ENCODE results near the gene ABHD2. TPM values are rescaled to one million over a fixed set of nuclear protein-coding genes. Genes with fewer than 3 reads are reported as not detected.
A peak's percentile ranks its signal among the peaks of the same experiment; 100 is the strongest.

ABHD2 gene
- total RNA-seq, 1 donor from 2014 or later = 76.6 TPM

GRCh38 chr15:89187986-89188514, 99.8 kb downstream of the ABHD2 start:
- H3K27ac Mint-ChIP-seq = no peak overlapping the region
- H3K27me3 Mint-ChIP-seq = no peaks in the 10 kb centered on the region
- H3K4me1 Mint-ChIP-seq = peaks cover 7% of the 10 kb centered on the region
- no peak overlapping the region for H3K4me3 Mint-ChIP-seq
- DNase-seq = no peak
- peaks cover 38% of the 10 kb centered on the region for H3K36me3 Mint-ChIP-seq (ENCODE audit: low read depth)
- intact Hi-C loops (cut with micrococcal nuclease) = no loop called here
- no peaks in the 10 kb centered on the region for H3K9me3 Mint-ChIP-seq

GRCh38 chr15:89192136-89192535, 103.9 kb downstream of the ABHD2 start:
- Mint-ChIP-seq H3K9me3 (no peaks in the 10 kb centered on the region), H3K36me3 (ENCODE audit: low read depth) (peaks cover 50% of the 10 kb centered on the region), H3K4me1 (peaks cover 7% of the 10 kb centered on the region), H3K27ac (peak overlapping the region; percentile 26), H3K27me3 (no peaks in the 10 kb centered on the region), H3K4me3 (no peak overlapping the region)
- intact Hi-C loops (cut with micrococcal nuclease) = no loop called here
- no peak for DNase-seq

GRCh38 chr15:89192766-89193165, 104.5 kb downstream of the ABHD2 start:
- Mint-ChIP-seq H3K36me3 (ENCODE audit: low read depth) (peaks cover 53% of the 10 kb centered on the region), H3K27ac (peak overlapping the region; percentile 26), H3K9me3 (no peaks in the 10 kb centered on the region), H3K27me3 (no peaks in the 10 kb centered on the region), H3K4me3 (no peak overlapping the region), H3K4me1 (peaks cover 11% of the 10 kb centered on the region)
- intact Hi-C loops (cut with micrococcal nuclease) = no loop called here
- DNase-seq = no peak

- no peak for DNase-seq
- Mint-ChIP-seq H3K4me1 (peaks cover 13% of the 10 kb centered on the region), H3K36me3 (ENCODE audit: low read depth) (peaks cover 47% of the 10 kb centered on the region), H3K9me3 (no peaks in the 10 kb centered on the region), H3K27ac (no peak overlapping the region), H3K4me3 (no peak overlapping the region), H3K27me3 (no peaks in the 10 kb centered on the region)
- intact Hi-C loops (cut with micrococcal nuclease) = no loop called here
Observed at GRCh38 chr15:89194608-89195007, 106.4 kb downstream of the ABHD2 start.

- no peak overlapping the region for H3K4me3 Mint-ChIP-seq
- peaks cover 45% of the 10 kb centered on the region for H3K36me3 Mint-ChIP-seq (ENCODE audit: low read depth)
- intact Hi-C loops (cut with micrococcal nuclease) = no loop called here
- no peaks in the 10 kb centered on the region for H3K27me3 Mint-ChIP-seq
- H3K9me3 Mint-ChIP-seq = no peaks in the 10 kb centered on the region
- DNase-seq = no peak
- H3K4me1 Mint-ChIP-seq = peaks cover 13% of the 10 kb centered on the region
- no peak overlapping the region for H3K27ac Mint-ChIP-seq
Observed at GRCh38 chr15:89195836-89196235, 107.6 kb downstream of the ABHD2 start.

GRCh38 chr15:89196241-89196640, 108.0 kb downstream of the ABHD2 start:
- Mint-ChIP-seq H3K27me3 (no peaks in the 10 kb centered on the region), H3K36me3 (ENCODE audit: low read depth) (peaks cover 43% of the 10 kb centered on the region), H3K9me3 (no peaks in the 10 kb centered on the region), H3K27ac (no peak overlapping the region), H3K4me1 (peaks cover 13% of the 10 kb centered on the region), H3K4me3 (no peak overlapping the region)
- intact Hi-C loops (cut with micrococcal nuclease) = no loop called here
- DNase-seq = no peak

GRCh38 chr15:89196994-89197393, 108.7 kb downstream of the ABHD2 start:
- Mint-ChIP-seq H3K36me3 (ENCODE audit: low read depth) (peaks cover 44% of the 10 kb centered on the region), H3K4me1 (peaks cover 12% of the 10 kb centered on the region), H3K27ac (peak overlapping the region; percentile 54), H3K4me3 (no peak overlapping the region), H3K27me3 (no peaks in the 10 kb centered on the region), H3K9me3 (no peaks in the 10 kb centered on the region)
- intact Hi-C loops (cut with micrococcal nuclease) = no loop called here
- no peak for DNase-seq

- H3K36me3 Mint-ChIP-seq (ENCODE audit: low read depth) = peaks cover 41% of the 10 kb centered on the region
- peak overlapping the region; percentile 54 for H3K27ac Mint-ChIP-seq
- no peak overlapping the region for H3K4me3 Mint-ChIP-seq
- DNase-seq = no peak
- H3K27me3 Mint-ChIP-seq = no peaks in the 10 kb centered on the region
- peaks cover 11% of the 10 kb centered on the region for H3K4me1 Mint-ChIP-seq
- no peaks in the 10 kb centered on the region for H3K9me3 Mint-ChIP-seq
- intact Hi-C loops (cut with micrococcal nuclease) = no loop called here
Observed at GRCh38 chr15:89197503-89197971, 109.3 kb downstream of the ABHD2 start.

- peak overlapping the region; percentile 29 for H3K27ac Mint-ChIP-seq
- intact Hi-C loops (cut with micrococcal nuclease) = no loop called here
- H3K4me1 Mint-ChIP-seq = peaks cover 8% of the 10 kb centered on the region
- no peaks in the 10 kb centered on the region for H3K27me3 Mint-ChIP-seq
- H3K36me3 Mint-ChIP-seq (ENCODE audit: low read depth) = peaks cover 35% of the 10 kb centered on the region
- DNase-seq = no peak
- no peak overlapping the region for H3K4me3 Mint-ChIP-seq
- H3K9me3 Mint-ChIP-seq = no peaks in the 10 kb centered on the region
Observed at GRCh38 chr15:89198196-89198595, 109.9 kb downstream of the ABHD2 start.

- Mint-ChIP-seq H3K9me3 (peaks cover 3% of the 10 kb centered on the region), H3K36me3 (ENCODE audit: low read depth) (peaks cover 36% of the 10 kb centered on the region), H3K4me3 (no peak overlapping the region), H3K27ac (peak overlapping the region; percentile 37), H3K4me1 (peaks cover 13% of the 10 kb centered on the region), H3K27me3 (no peaks in the 10 kb centered on the region)
- DNase-seq = no peak
- intact Hi-C loops (cut with micrococcal nuclease) = no loop called here
Observed at GRCh38 chr15:89198934-89199333, 110.7 kb downstream of the ABHD2 start.

GRCh38 chr15:89199746-89200145, 111.5 kb downstream of the ABHD2 start:
- Mint-ChIP-seq H3K27ac (no peak overlapping the region), H3K36me3 (ENCODE audit: low read depth) (peaks cover 33% of the 10 kb centered on the region), H3K4me3 (no peak overlapping the region), H3K27me3 (no peaks in the 10 kb centered on the region), H3K9me3 (peaks cover 3% of the 10 kb centered on the region), H3K4me1 (peaks cover 21% of the 10 kb centered on the region)
- intact Hi-C loops (cut with micrococcal nuclease) = no loop called here
- no peak for DNase-seq

GRCh38 chr15:89200182-89200581, 111.9 kb downstream of the ABHD2 start:
- H3K4me1 Mint-ChIP-seq = peaks cover 24% of the 10 kb centered on the region
- no peak for DNase-seq
- intact Hi-C loops (cut with micrococcal nuclease) = no loop called here

GRCh38 chr15:89201465-89202005, 113.3 kb downstream of the ABHD2 start:
- peaks cover 3% of the 10 kb centered on the region for H3K9me3 Mint-ChIP-seq
- intact Hi-C loops (cut with micrococcal nuclease) = no loop called here
- H3K4me1 Mint-ChIP-seq = peaks cover 28% of the 10 kb centered on the region
- peaks cover 24% of the 10 kb centered on the region for H3K36me3 Mint-ChIP-seq (ENCODE audit: low read depth)
- H3K4me3 Mint-ChIP-seq = no peak overlapping the region
- DNase-seq = no peak
- H3K27me3 Mint-ChIP-seq = no peaks in the 10 kb centered on the region
- no peak overlapping the region for H3K27ac Mint-ChIP-seq

More at GRCh38 chr15:89200182-89200581, 111.9 kb downstream of the ABHD2 start:
- Mint-ChIP-seq H3K9me3 (peaks cover 3% of the 10 kb centered on the region), H3K27me3 (no peaks in the 10 kb centered on the region), H3K27ac (no peak overlapping the region), H3K4me3 (no peak overlapping the region), H3K36me3 (ENCODE audit: low read depth) (peaks cover 33% of the 10 kb centered on the region)

- H3K36me3 Mint-ChIP-seq (ENCODE audit: low read depth) = peaks cover 18% of the 10 kb centered on the region
- no peaks in the 10 kb centered on the region for H3K27me3 Mint-ChIP-seq
- peak overlapping the region; percentile 80 for H3K27ac Mint-ChIP-seq
- peak; percentile 82 for DNase-seq
- H3K9me3 Mint-ChIP-seq = peaks cover 3% of the 10 kb centered on the region
- H3K4me3 Mint-ChIP-seq = peak overlapping the region; percentile 70
- intact Hi-C loops (cut with micrococcal nuclease) = loop anchor here (1.0 kb wide), 2 partner anchors 23 to 41 kb away; no protein-coding TSS in a partner anchor
- H3K4me1 Mint-ChIP-seq = peaks cover 30% of the 10 kb centered on the region
Observed at GRCh38 chr15:89203705-89204273, 115.5 kb downstream of the ABHD2 start.
